NB4 (cell line): Measurements from ENCODE around the gene ETV6.

Experiments used
- DNase-seq: peaks from one replicate; pipeline ENCODE4 v3.0.0; 2010; ENCODE audit warnings: low read depth
- H3K4me3 ChIP-seq: one replicate; pipeline ENCODE4 v1.5.1; 2011; ENCODE audit warnings: mild to moderate bottlenecking, low read depth, low read length, moderate library complexity
- CTCF ChIP-seq: IDR thresholded peaks from one replicate; pipeline ENCODE4 v1.5.1; 2012; ENCODE audit warnings: low read depth, low read length
- MAX ChIP-seq: IDR thresholded peaks from 2 replicates; pipeline ENCODE4 v1.6.1; 2011; ENCODE audit warnings: low read depth, low read length
- MYC ChIP-seq: IDR thresholded peaks from 2 replicates; pipeline ENCODE4 v1.6.1; 2011; ENCODE audit warnings: low read depth, low read length
- POLR2A ChIP-seq: IDR thresholded peaks from 2 replicates; pipeline ENCODE4 v1.6.1; 2011; ENCODE audit warnings: mild to moderate bottlenecking; ENCODE audit not compliant: insufficient read length; ENCODE audit errors: extremely low read depth

Gene ETV6

DNA sequence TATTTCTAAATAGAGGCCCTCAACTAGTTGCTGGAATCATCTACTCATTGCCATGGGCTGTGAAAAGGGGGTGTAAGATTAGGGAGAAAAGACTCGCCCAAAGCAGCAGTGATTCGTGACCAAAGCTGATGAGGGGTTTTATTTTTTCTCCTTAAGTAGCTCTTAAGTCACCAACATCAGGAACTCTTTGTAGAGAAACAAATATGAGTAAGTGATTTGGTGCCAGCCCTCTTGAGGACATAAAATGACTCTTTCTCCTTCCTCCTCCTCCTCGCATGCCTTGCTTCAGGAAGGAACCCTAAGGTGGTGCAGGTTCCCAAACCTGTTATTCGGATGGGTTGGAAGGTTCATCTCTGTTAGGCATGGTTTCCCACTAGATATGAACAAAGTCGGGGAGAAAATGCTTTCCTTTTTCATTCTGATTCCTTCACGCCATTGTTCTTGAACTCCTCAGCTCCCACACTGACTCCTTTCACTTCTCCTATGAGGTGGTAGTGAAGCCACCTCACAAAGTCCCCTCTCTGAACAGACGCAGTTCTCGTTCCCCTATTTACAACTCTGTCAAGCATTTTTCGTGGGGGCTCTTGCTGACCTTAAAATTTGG, 113.4 kb downstream of the ETV6 start:
- H3K4me3 ChIP-seq: no peak overlapping the region
- TF ChIP-seq MAX (no peak), MYC (no peak), POLR2A (no peak), CTCF (no peak)

DNA sequence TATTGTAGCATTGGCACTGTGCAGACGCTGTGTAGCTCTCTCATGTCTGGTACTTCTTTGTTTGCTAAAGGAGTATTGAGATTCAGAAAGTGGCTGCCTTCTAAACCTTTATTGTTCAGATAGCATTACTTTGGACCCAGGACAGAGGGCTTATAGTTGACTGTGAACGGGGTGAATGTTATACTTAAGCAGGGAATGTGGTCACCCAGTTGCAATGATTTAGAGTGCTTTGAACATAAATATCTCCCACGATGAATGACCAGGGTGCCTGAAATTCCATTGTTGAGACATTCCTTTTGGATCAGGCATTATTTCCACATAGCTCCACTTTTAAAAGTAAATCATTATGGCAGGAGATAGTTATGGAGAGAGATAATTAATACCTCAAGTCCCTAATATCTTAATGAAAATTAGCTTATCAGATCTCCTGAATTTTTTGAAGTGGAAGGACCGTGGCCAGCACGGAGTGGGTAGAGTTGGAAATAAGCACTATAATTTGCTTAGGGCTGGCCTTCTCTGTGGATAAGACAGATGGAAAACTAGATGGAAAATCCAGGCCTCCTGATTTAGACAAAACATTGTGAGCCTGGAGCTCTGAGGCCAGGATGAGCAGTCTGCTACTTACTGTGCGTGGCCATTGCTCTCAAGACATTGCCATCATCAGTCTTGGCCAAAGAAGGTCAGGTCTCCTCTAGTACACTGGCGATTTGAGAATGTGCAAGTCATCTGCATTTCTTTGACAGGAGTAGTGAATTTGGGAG, 114.5 kb downstream of the ETV6 start:
- DNase-seq: no peak
- TF ChIP-seq MYC (no peak), POLR2A (no peak), CTCF (no peak), MAX (no peak)
- no peak overlapping the region for H3K4me3 ChIP-seq

More for the DNA sequence above, 113.4 kb downstream of the ETV6 start:
- DNase-seq: no peak

DNA sequence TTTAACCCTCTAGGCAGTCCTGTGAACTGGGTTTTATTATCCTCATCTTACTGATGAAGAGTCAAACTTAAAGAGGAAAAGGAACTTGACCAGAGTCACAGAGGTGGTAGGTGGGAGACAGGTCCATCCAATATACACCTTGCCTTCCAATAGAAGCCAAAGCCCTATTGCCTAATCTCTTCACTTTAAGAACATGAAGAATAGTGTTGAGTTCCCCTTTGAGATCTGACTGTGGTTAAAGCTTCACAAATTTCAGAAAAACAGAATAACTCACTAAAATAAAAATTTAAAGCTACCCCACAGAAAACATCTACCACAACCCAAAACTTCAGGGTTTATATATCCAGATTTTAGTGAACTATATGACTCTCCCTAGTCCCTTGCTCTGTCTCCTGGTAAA, 115.4 kb downstream of the ETV6 start:
- no peak overlapping the region for H3K4me3 ChIP-seq
- DNase-seq: no peak
- TF ChIP-seq MAX (no peak), MYC (no peak), CTCF (no peak), POLR2A (no peak)

- TF ChIP-seq MAX (no peak), POLR2A (no peak), CTCF (no peak), MYC (no peak)
- no peak overlapping the region for H3K4me3 ChIP-seq
Observed at GRCh38 chr12:11765421-11765816, 115.9 kb downstream of the ETV6 start.

GRCh38 chr12:11765817-11766794, 116.6 kb downstream of the ETV6 start:
- H3K4me3 ChIP-seq: no peak overlapping the region
- TF ChIP-seq POLR2A (no peak), MYC (no peak), MAX (no peak), CTCF (no peak)
- DNase-seq: peak; percentile 74

More at GRCh38 chr12:11765421-11765816, 115.9 kb downstream of the ETV6 start:
- DNase-seq: no peak
